Endothelial cell (in vitro differentiated cells): ENCODE data around the gene KCNJ12. TPM values are rescaled to one million over a fixed set of nuclear protein-coding genes. Genes with fewer than 3 reads are reported as not detected.
"Not testable (repeated sequence)": the region's sequence is repeated elsewhere in the genome, so short reads cannot be mapped to it uniquely, and the experiment has no call there.

Experiments
- DNase-seq: peaks from one replicate; pipeline ENCODE4 v3.0.0; 2021; ENCODE audit warnings: low spot score
- H3K27ac Mint-ChIP-seq: one replicate; pipeline ENCODE4 v1.8.0; 2021; ENCODE audit warnings: mixed read lengths, inconsistent platforms; ENCODE audit not compliant: unreplicated experiment
- H3K27me3 Mint-ChIP-seq: one replicate; pipeline ENCODE4 v1.8.0; 2021; ENCODE audit warnings: mild to moderate bottlenecking, moderate library complexity, mixed read lengths, inconsistent platforms; ENCODE audit not compliant: unreplicated experiment
- H3K36me3 Mint-ChIP-seq: one replicate; pipeline ENCODE4 v1.8.0; 2021; ENCODE audit warnings: mild to moderate bottlenecking, low read depth, mixed read lengths, inconsistent platforms; ENCODE audit not compliant: unreplicated experiment
- H3K4me1 Mint-ChIP-seq: one replicate; pipeline ENCODE4 v1.8.0; 2021; ENCODE audit warnings: mild to moderate bottlenecking, mixed read lengths, inconsistent platforms; ENCODE audit not compliant: unreplicated experiment
- H3K4me3 Mint-ChIP-seq: one replicate; pipeline ENCODE4 v1.8.0; 2021; ENCODE audit warnings: mild to moderate bottlenecking, mixed read lengths, inconsistent platforms; ENCODE audit not compliant: unreplicated experiment
- H3K9me3 Mint-ChIP-seq: one replicate; pipeline ENCODE4 v1.8.0; 2021; ENCODE audit warnings: mixed read lengths, inconsistent platforms; ENCODE audit not compliant: unreplicated experiment
- CTCF ChIP-seq: fragments of 200-600 bp; sonication (generic); IDR thresholded peaks from one replicate; pipeline ENCODE4 v1.5.0; 2021; ENCODE audit warnings: antibody characterized with exemption; ENCODE audit not compliant: unreplicated experiment
- total RNA-seq: library from RNA; stranded (reverse); fragmentation: NEBNext Ultra II Directional; extraction: Animal tissue kit (Norgen Biotek cat#: 25700); gene quantifications from one replicate; pipeline ENCODE4 v1.2.1, GENCODE V29; 2021; ENCODE audit not compliant: unreplicated experiment

KCNJ12 gene
- total RNA-seq, 1 donor from 2014 or later = 0.56 TPM

- H3K27ac Mint-ChIP-seq = no peak overlapping the region
These were observed 76.4 kb downstream of the KCNJ12 start for GRCh38 chr17:21452377-21453143.

GRCh38 chr17:21453144-21453898, 77.2 kb downstream of the KCNJ12 start:
- TF ChIP-seq CTCF = no peak
- Mint-ChIP-seq H3K4me3 (no peak overlapping the region), H3K9me3 (no peaks in the 10 kb centered on the region), H3K27ac (no peak overlapping the region), H3K27me3 (peaks cover 21% of the 10 kb centered on the region), H3K36me3 (no peaks in the 10 kb centered on the region), H3K4me1 (peaks cover 5% of the 10 kb centered on the region)
- DNase-seq = no peak

More at GRCh38 chr17:21452377-21453143, 76.4 kb downstream of the KCNJ12 start:
- peak; percentile 45 for DNase-seq
- Mint-ChIP-seq H3K36me3 (no peaks in the 10 kb centered on the region), H3K27me3 (peaks cover 21% of the 10 kb centered on the region), H3K9me3 (no peaks in the 10 kb centered on the region), H3K4me3 (no peak overlapping the region), H3K4me1 (peaks cover 5% of the 10 kb centered on the region)
- TF ChIP-seq CTCF = peak; percentile 62

- DNase-seq, H3K27ac Mint-ChIP-seq, H3K9me3 Mint-ChIP-seq, H3K36me3 Mint-ChIP-seq, H3K4me1 Mint-ChIP-seq, H3K4me3 Mint-ChIP-seq: not testable (repeated sequence)
- peaks cover 21% of the 10 kb centered on the region for H3K27me3 Mint-ChIP-seq
These were observed 77.8 kb downstream of the KCNJ12 start for GRCh38 chr17:21454006-21454405.

GRCh38 chr17:21454441-21454840, 78.3 kb downstream of the KCNJ12 start:
- peaks cover 21% of the 10 kb centered on the region for H3K27me3 Mint-ChIP-seq

DNA sequence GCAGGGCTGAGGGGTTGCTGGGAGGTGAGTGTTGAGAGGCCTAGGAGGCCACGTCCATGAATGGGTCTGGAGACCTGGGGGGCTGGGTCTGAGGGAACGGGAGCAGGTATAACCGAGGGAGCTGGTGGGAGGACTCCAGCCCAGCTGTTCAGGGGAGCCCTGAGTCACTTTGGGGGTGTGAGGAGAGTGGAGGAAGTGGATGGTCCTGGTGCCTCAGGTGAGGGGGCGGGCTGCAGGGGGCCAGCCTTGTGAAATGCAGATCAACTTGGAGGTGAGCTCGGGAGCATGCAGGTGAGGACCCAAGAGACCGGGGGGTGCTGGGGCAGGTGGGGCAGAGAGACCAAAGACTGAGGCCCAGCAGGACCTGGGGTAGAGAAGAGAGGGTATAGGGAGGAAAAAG, 79.6 kb downstream of the KCNJ12 start:
- TF ChIP-seq CTCF = no peak
- Mint-ChIP-seq H3K36me3 (no peaks in the 10 kb centered on the region), H3K27ac (no peak overlapping the region), H3K27me3 (peaks cover 21% of the 10 kb centered on the region), H3K4me3 (no peak overlapping the region), H3K9me3 (no peaks in the 10 kb centered on the region), H3K4me1 (peaks cover 5% of the 10 kb centered on the region)
- DNase-seq = no peak

More at GRCh38 chr17:21454441-21454840, 78.3 kb downstream of the KCNJ12 start:
- TF ChIP-seq CTCF = no peak
- Mint-ChIP-seq H3K4me1 (peaks cover 5% of the 10 kb centered on the region), H3K9me3 (no peaks in the 10 kb centered on the region), H3K4me3 (peak overlapping the region; percentile 11), H3K36me3 (no peaks in the 10 kb centered on the region), H3K27ac (no peak overlapping the region)
- no peak for DNase-seq

DNA sequence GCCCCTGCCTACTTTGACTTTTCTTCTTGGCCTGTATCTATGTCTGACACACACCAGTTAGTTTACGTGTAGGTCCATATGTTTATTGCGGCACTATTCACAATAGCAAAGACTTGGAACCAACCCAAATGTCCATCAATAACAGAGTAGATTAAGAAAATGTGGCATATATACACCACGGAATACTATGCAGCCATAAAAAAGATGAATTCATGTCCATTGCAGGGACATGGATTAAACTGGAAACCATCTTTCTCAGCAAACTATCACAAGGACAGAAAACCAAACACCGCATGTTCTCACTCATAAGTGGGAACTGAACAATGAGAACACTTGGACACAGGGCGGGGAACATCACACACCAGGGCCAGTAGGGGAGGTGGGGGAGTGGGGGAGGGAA, 80.3 kb downstream of the KCNJ12 start:
- not testable (repeated sequence) for H3K36me3 Mint-ChIP-seq, H3K4me1 Mint-ChIP-seq, DNase-seq, H3K9me3 Mint-ChIP-seq
- peak overlapping the region; percentile 70 for H3K27ac Mint-ChIP-seq
- H3K4me3 Mint-ChIP-seq = peak overlapping the region; percentile 42
- H3K27me3 Mint-ChIP-seq = peaks cover 20% of the 10 kb centered on the region
